Activated naive CD8-positive, alpha-beta T cell treated with anti-CD3 and anti-CD28 coated beads, Interleukin-2, amount 10 ng/mL, durations not matched to agents 7 days and 5 days (primary cell): ENCODE measurements around the gene GPLD1. TPM values are rescaled to one million over a fixed set of nuclear protein-coding genes. Genes with fewer than 3 reads are reported as not detected.
"Not testable (repeated sequence)": the region's sequence is repeated elsewhere in the genome, so short reads cannot be mapped to it uniquely, and the experiment has no call there.

Source experiments
- ATAC-seq: fragments of 150-1000 bp; cut with Tn5 transposase; one replicate; pipeline ENCODE4 v1.10.0; 2021; ENCODE audit warnings: low read depth, moderate library complexity
- POLR2A ChIA-PET: fragments of 350-600 bp; sonication (Branson Sonifier 250); formaldehyde crosslinking; loops from one replicate; lab custom pipeline; 2021; ENCODE audit warnings: antibody characterized with exemption; lab: Charles Lee
- DNase-seq: peaks from one replicate; pipeline ENCODE4 v3.0.0; 2021
- H3K27ac Mint-ChIP-seq: one replicate; pipeline ENCODE4 v1.8.0; 2022; ENCODE audit warnings: mild to moderate bottlenecking, mixed read lengths
- H3K27me3 Mint-ChIP-seq: one replicate; pipeline ENCODE4 v1.8.0; 2022; ENCODE audit warnings: mild to moderate bottlenecking, moderate library complexity, mixed read lengths
- H3K36me3 Mint-ChIP-seq: one replicate; pipeline ENCODE4 v1.8.0; 2021; ENCODE audit warnings: mild to moderate bottlenecking, mixed read lengths
- H3K4me1 Mint-ChIP-seq: one replicate; pipeline ENCODE4 v1.8.0; 2021; ENCODE audit warnings: mixed read lengths
- H3K4me3 Mint-ChIP-seq: one replicate; pipeline ENCODE4 v1.8.0; 2022; ENCODE audit warnings: mild to moderate bottlenecking, moderate library complexity, mixed read lengths
- H3K9me3 Mint-ChIP-seq: one replicate; pipeline ENCODE4 v1.8.0; 2021; ENCODE audit warnings: mixed read lengths
- total RNA-seq, 2 experiments: library from RNA; stranded (reverse); gene quantifications; one replicate each; pipeline ENCODE4 v1.2.3, GENCODE V29; 2021

Gene GPLD1
- total RNA-seq, 2 experiments from 2014 or later = 0.34 to 0.42 TPM

GRCh38 chr6:24412294-24412693 lies 77.1 kb downstream of the GPLD1 start:
- H3K9me3 Mint-ChIP-seq = no peaks in the 10 kb centered on the region
- peaks cover 5% of the 10 kb centered on the region for H3K4me1 Mint-ChIP-seq
- H3K4me3 Mint-ChIP-seq = no peak overlapping the region
- DNase-seq = no peak
- H3K27me3 Mint-ChIP-seq = no peaks in the 10 kb centered on the region
- POLR2A ChIA-PET = no interaction called here
- H3K36me3 Mint-ChIP-seq = peaks cover 16% of the 10 kb centered on the region
- peak overlapping the region; percentile 3 for H3K27ac Mint-ChIP-seq
- no peak for ATAC-seq

- Mint-ChIP-seq H3K27me3 (no peaks in the 10 kb centered on the region), H3K27ac (no peak overlapping the region), H3K4me1 (peaks cover 5% of the 10 kb centered on the region), H3K36me3 (peaks cover 15% of the 10 kb centered on the region), H3K4me3 (no peak overlapping the region), H3K9me3 (no peaks in the 10 kb centered on the region)
- POLR2A ChIA-PET = no interaction called here
- ATAC-seq (no peak), DNase-seq (no peak)
Measured at GRCh38 chr6:24410622-24411021, 78.8 kb downstream of the GPLD1 start.

GRCh38 chr6:24408719-24409410 lies 80.5 kb downstream of the GPLD1 start:
- no peak for DNase-seq
- no peaks in the 10 kb centered on the region for H3K27me3 Mint-ChIP-seq
- H3K36me3 Mint-ChIP-seq = peaks cover 20% of the 10 kb centered on the region
- no peak overlapping the region for H3K4me3 Mint-ChIP-seq
- peaks cover 13% of the 10 kb centered on the region for H3K4me1 Mint-ChIP-seq
- H3K9me3 Mint-ChIP-seq = no peaks in the 10 kb centered on the region
- POLR2A ChIA-PET = no interaction called here
- ATAC-seq = no peak
- no peak overlapping the region for H3K27ac Mint-ChIP-seq

GRCh38 chr6:24405262-24405661 lies 84.1 kb downstream of the GPLD1 start:
- Mint-ChIP-seq H3K4me3 (no peak overlapping the region), H3K27me3 (peaks cover 7% of the 10 kb centered on the region), H3K36me3 (peaks cover 12% of the 10 kb centered on the region), H3K9me3 (no peaks in the 10 kb centered on the region), H3K27ac (no peak overlapping the region), H3K4me1 (peaks cover 20% of the 10 kb centered on the region)
- DNase-seq (no peak), ATAC-seq (no peak)
- POLR2A ChIA-PET = no interaction called here

- no peaks in the 10 kb centered on the region for H3K9me3 Mint-ChIP-seq
- H3K27me3 Mint-ChIP-seq = peaks cover 14% of the 10 kb centered on the region
- POLR2A ChIA-PET = no interaction called here
- DNase-seq = no peak
- peak overlapping the region; percentile 65 for H3K27ac Mint-ChIP-seq
- no peak for ATAC-seq
- H3K4me1 Mint-ChIP-seq = peaks cover 18% of the 10 kb centered on the region
- H3K4me3 Mint-ChIP-seq = peak overlapping the region; percentile 95
- H3K36me3 Mint-ChIP-seq = peaks cover 9% of the 10 kb centered on the region
Measured at GRCh38 chr6:24403501-24403824, 85.9 kb downstream of the GPLD1 start.

- peak; percentile 94 for ATAC-seq
- Mint-ChIP-seq H3K27me3 (peaks cover 14% of the 10 kb centered on the region), H3K36me3 (peaks cover 8% of the 10 kb centered on the region), H3K4me3 (peak within 1 kb of the TSS; percentile 95), H3K27ac (peak within 1 kb of the TSS; percentile 65), H3K4me1 (peaks cover 18% of the 10 kb centered on the region), H3K9me3 (no peaks in the 10 kb centered on the region)
- POLR2A ChIA-PET = no interaction called here
- peak; percentile 81 for DNase-seq
Measured at GRCh38 chr6:24402697-24403500, 86.5 kb downstream of the GPLD1 start, which contains the start of gene MRS2. Gene MRS2, plus strand, starts transcription at chr6:24402936. Its CDS starts 111 bp downstream, at chr6:24403047.

GRCh38 chr6:24401458-24401857 lies 87.9 kb downstream of the GPLD1 start:
- Mint-ChIP-seq H3K4me3 (no peak overlapping the region), H3K9me3 (no peaks in the 10 kb centered on the region), H3K27me3 (peaks cover 18% of the 10 kb centered on the region), H3K27ac (no peak overlapping the region), H3K36me3 (peaks cover 7% of the 10 kb centered on the region), H3K4me1 (peaks cover 18% of the 10 kb centered on the region)
- POLR2A ChIA-PET = no interaction called here
- ATAC-seq = no peak
- DNase-seq = no peak

GRCh38 chr6:24400045-24401039 lies 89.0 kb downstream of the GPLD1 start:
- POLR2A ChIA-PET, H3K27ac Mint-ChIP-seq, H3K4me3 Mint-ChIP-seq, H3K36me3 Mint-ChIP-seq, H3K9me3 Mint-ChIP-seq, DNase-seq, ATAC-seq: not testable (repeated sequence)
- peaks cover 23% of the 10 kb centered on the region for H3K27me3 Mint-ChIP-seq
- peaks cover 18% of the 10 kb centered on the region for H3K4me1 Mint-ChIP-seq

GRCh38 chr6:24397631-24398030 lies 91.7 kb downstream of the GPLD1 start:
- no peak for ATAC-seq
- peaks cover 4% of the 10 kb centered on the region for H3K4me1 Mint-ChIP-seq
- no peak for DNase-seq
- no peak overlapping the region for H3K4me3 Mint-ChIP-seq
- H3K9me3 Mint-ChIP-seq = no peaks in the 10 kb centered on the region
- H3K27me3 Mint-ChIP-seq = peaks cover 23% of the 10 kb centered on the region
- POLR2A ChIA-PET = no interaction called here
- H3K27ac Mint-ChIP-seq = no peak overlapping the region
- H3K36me3 Mint-ChIP-seq = no peaks in the 10 kb centered on the region

GRCh38 chr6:24396824-24397223 lies 92.6 kb downstream of the GPLD1 start:
- Mint-ChIP-seq H3K4me1 (peaks cover 6% of the 10 kb centered on the region), H3K27ac (no peak overlapping the region), H3K27me3 (peaks cover 23% of the 10 kb centered on the region), H3K4me3 (no peak overlapping the region), H3K36me3 (no peaks in the 10 kb centered on the region), H3K9me3 (no peaks in the 10 kb centered on the region)
- ATAC-seq (no peak), DNase-seq (no peak)
- POLR2A ChIA-PET = no interaction called here

GRCh38 chr6:24394780-24395437 lies 94.5 kb downstream of the GPLD1 start:
- Mint-ChIP-seq H3K4me1 (peaks cover 12% of the 10 kb centered on the region), H3K9me3 (no peaks in the 10 kb centered on the region), H3K4me3 (no peak overlapping the region), H3K27ac (no peak overlapping the region), H3K36me3 (no peaks in the 10 kb centered on the region), H3K27me3 (peaks cover 15% of the 10 kb centered on the region)
- ATAC-seq = no peak
- DNase-seq = no peak
- POLR2A ChIA-PET = no interaction called here

- POLR2A ChIA-PET = no interaction called here
- no peaks in the 10 kb centered on the region for H3K9me3 Mint-ChIP-seq
Measured at GRCh38 chr6:24394061-24394779, 95.2 kb downstream of the GPLD1 start.

More at GRCh38 chr6:24394061-24394779, 95.2 kb downstream of the GPLD1 start:
- DNase-seq = no peak
- no peak overlapping the region for H3K4me3 Mint-ChIP-seq
- no peaks in the 10 kb centered on the region for H3K36me3 Mint-ChIP-seq
- H3K4me1 Mint-ChIP-seq = peaks cover 12% of the 10 kb centered on the region
- no peak overlapping the region for H3K27ac Mint-ChIP-seq
- no peak for ATAC-seq
- peaks cover 9% of the 10 kb centered on the region for H3K27me3 Mint-ChIP-seq
